Measurements from ENCODE around the gene GLP2R. TPM values are rescaled to one million over a fixed set of nuclear protein-coding genes. Genes with fewer than 3 reads are reported as not detected.

Gene GLP2R
- total RNA-seq, 1 donor = not detected

- no peak for DNase-seq (ENCODE audit: insufficient read length, low spot score, missing footprints)
- no peaks in the 10 kb centered on the region for H3K36me3 ChIP-seq (ENCODE audit: insufficient read depth, low read length)
- no peak overlapping the region for H3K27ac ChIP-seq (ENCODE audit: low read depth, low read length)
- H3K4me1 ChIP-seq (ENCODE audit: insufficient read depth, low read length) = peaks cover 8% of the 10 kb centered on the region
- no peaks in the 10 kb centered on the region for H3K27me3 ChIP-seq (ENCODE audit: insufficient read depth, low read length)
- no peak overlapping the region for H2AFZ ChIP-seq (ENCODE audit: low read length)
- no peaks in the 10 kb centered on the region for H4K20me1 ChIP-seq (ENCODE audit: insufficient read depth, low read length)
- TF ChIP-seq CTCF (IDR thresholded peaks at IDR 0.05; ENCODE audit: extremely low read depth, low read depth, low read length) = no peak
- H3K4me3 ChIP-seq (ENCODE audit: insufficient read depth, low read length) = no peak overlapping the region
- H3K79me2 ChIP-seq (ENCODE audit: insufficient read depth, low read length) = no peaks in the 10 kb centered on the region
- H3K4me2 ChIP-seq (ENCODE audit: insufficient read depth, low read length) = no peak overlapping the region
- no peaks in the 10 kb centered on the region for H3K9me3 ChIP-seq (ENCODE audit: low read depth, low read length)
Measured at GRCh38 chr17:9843152-9844010, 17.7 kb downstream of the GLP2R start.

GRCh38 chr17:9844153-9844552, 18.4 kb downstream of the GLP2R start:
- H4K20me1 ChIP-seq (ENCODE audit: insufficient read depth, low read length) = no peaks in the 10 kb centered on the region

GRCh38 chr17:9845306-9845705, 19.6 kb downstream of the GLP2R start:
- Histone ChIP-seq H3K9me3 (ENCODE audit: low read depth, low read length) (no peaks in the 10 kb centered on the region), H3K36me3 (ENCODE audit: insufficient read depth, low read length) (no peaks in the 10 kb centered on the region), H3K4me1 (ENCODE audit: insufficient read depth, low read length) (peaks cover 8% of the 10 kb centered on the region), H3K4me2 (ENCODE audit: insufficient read depth, low read length) (no peak overlapping the region), H3K79me2 (ENCODE audit: insufficient read depth, low read length) (no peaks in the 10 kb centered on the region), H3K27me3 (ENCODE audit: insufficient read depth, low read length) (no peaks in the 10 kb centered on the region), H4K20me1 (ENCODE audit: insufficient read depth, low read length) (no peaks in the 10 kb centered on the region), H3K27ac (ENCODE audit: low read depth, low read length) (no peak overlapping the region), H2AFZ (ENCODE audit: low read length) (no peak overlapping the region), H3K4me3 (ENCODE audit: insufficient read depth, low read length) (no peak overlapping the region)
- DNase-seq (ENCODE audit: insufficient read length, low spot score, missing footprints) = no peak
- no peak for TF ChIP-seq CTCF (IDR thresholded peaks at IDR 0.05; ENCODE audit: extremely low read depth, low read depth, low read length)

More at GRCh38 chr17:9844153-9844552, 18.4 kb downstream of the GLP2R start:
- H3K27ac ChIP-seq (ENCODE audit: low read depth, low read length) = no peak overlapping the region
- no peak overlapping the region for H3K4me3 ChIP-seq (ENCODE audit: insufficient read depth, low read length)
- no peak overlapping the region for H3K4me2 ChIP-seq (ENCODE audit: insufficient read depth, low read length)
- no peaks in the 10 kb centered on the region for H3K9me3 ChIP-seq (ENCODE audit: low read depth, low read length)
- DNase-seq (ENCODE audit: insufficient read length, low spot score, missing footprints) = no peak
- H2AFZ ChIP-seq (ENCODE audit: low read length) = no peak overlapping the region
- TF ChIP-seq CTCF (IDR thresholded peaks at IDR 0.05; ENCODE audit: extremely low read depth, low read depth, low read length) = no peak
- H3K36me3 ChIP-seq (ENCODE audit: insufficient read depth, low read length) = no peaks in the 10 kb centered on the region
- no peaks in the 10 kb centered on the region for H3K79me2 ChIP-seq (ENCODE audit: insufficient read depth, low read length)
- H3K4me1 ChIP-seq (ENCODE audit: insufficient read depth, low read length) = peaks cover 8% of the 10 kb centered on the region
- no peaks in the 10 kb centered on the region for H3K27me3 ChIP-seq (ENCODE audit: insufficient read depth, low read length)

GRCh38 chr17:9850151-9850550, 24.4 kb downstream of the GLP2R start:
- Histone ChIP-seq H3K27me3 (ENCODE audit: insufficient read depth, low read length) (no peaks in the 10 kb centered on the region), H3K27ac (ENCODE audit: low read depth, low read length) (no peak overlapping the region), H2AFZ (ENCODE audit: low read length) (no peak overlapping the region), H3K9me3 (ENCODE audit: low read depth, low read length) (no peaks in the 10 kb centered on the region), H3K79me2 (ENCODE audit: insufficient read depth, low read length) (no peaks in the 10 kb centered on the region), H3K4me2 (ENCODE audit: insufficient read depth, low read length) (no peak overlapping the region), H3K4me3 (ENCODE audit: insufficient read depth, low read length) (no peak overlapping the region), H3K36me3 (ENCODE audit: insufficient read depth, low read length) (no peaks in the 10 kb centered on the region), H3K4me1 (ENCODE audit: insufficient read depth, low read length) (no peaks in the 10 kb centered on the region), H4K20me1 (ENCODE audit: insufficient read depth, low read length) (no peaks in the 10 kb centered on the region)
- DNase-seq (ENCODE audit: insufficient read length, low spot score, missing footprints) = no peak
- TF ChIP-seq CTCF (IDR thresholded peaks at IDR 0.05; ENCODE audit: extremely low read depth, low read depth, low read length) = no peak

All from osteoblast (primary cell).